Body of pancreas (tissue), 4 donors: ENCODE results near the gene NGFR.

Experiments
- CTCF ChIP-seq, 7 experiments: fragments of 450-650 bp in 4 of 7; fragments of 200-600 bp in 3 of 7; sonication (generic) in 3 of 7; IDR thresholded peaks; one replicate each; pipeline ENCODE4 v1.5.1; 2016 to 2019; ENCODE audit warnings: antibody characterized with exemption in 7 of 7
- POLR2A ChIP-seq, 3 donors: fragments of 450-650 bp; IDR thresholded peaks; one replicate each; pipeline ENCODE4 v1.6.1; 2016; ENCODE audit warnings: antibody characterized with exemption in 3 of 3, mild to moderate bottlenecking in 2 of 3

GRCh38 chr17:49514071-49514721, 19.1 kb downstream of the NGFR start:
- TF ChIP-seq CTCF (IDR thresholded peaks at IDR 0.05) (peak in 1 of 7 experiments; percentile 7), POLR2A (IDR thresholded peaks at IDR 0.05) (no peak)
